Tibial artery (tissue), 4 donors: ENCODE data around the gene IL17D.

Experiments used
- DNase-seq, 2 donors: peaks; one replicate each; pipeline ENCODE4 v3.0.0-alpha.2; 2019
- H3K27ac ChIP-seq, 2 donors: fragments of 200-600 bp; sonication (generic) in 1 of 2; 1 replicate in 1 of 2; 2 replicates in 1 of 2; pipeline ENCODE4 v1.5.1; 2018 to 2019; ENCODE audit warnings: mild to moderate bottlenecking in 1 of 2
- H3K27me3 ChIP-seq, 2 donors: fragments of 200-600 bp; sonication (generic) in 1 of 2; one replicate each; pipeline versions ENCODE4 v1.5.1 to v1.6.0; 2016 to 2019
- H3K36me3 ChIP-seq, 3 donors: fragments of 200-600 bp; sonication (generic) in 2 of 3; one replicate each; pipeline ENCODE4 v1.5.1; 2016 to 2019; ENCODE audit warnings: mild to moderate bottlenecking in 2 of 3
- H3K4me1 ChIP-seq, 4 donors: fragments of 200-600 bp; sonication (generic) in 2 of 4; 1 replicate in 3 of 4; 2 replicates in 1 of 4; pipeline ENCODE4 v1.5.1; 2016 to 2019
- H3K4me3 ChIP-seq, 2 donors: fragments of 200-600 bp; sonication (generic) in 1 of 2; 1 replicate in 1 of 2; 2 replicates in 1 of 2; pipeline ENCODE4 v1.5.1; 2018 to 2019; ENCODE audit warnings: mild to moderate bottlenecking in 2 of 2
- H3K9me3 ChIP-seq, 3 donors: fragments of 200-600 bp; sonication (generic) in 1 of 3; one replicate each; pipeline ENCODE4 v1.5.1; 2016 to 2019
- CTCF ChIP-seq, 2 experiments: fragments of 200-600 bp in 1 of 2; fragments of 450-650 bp in 1 of 2; IDR thresholded peaks; one replicate each; pipeline ENCODE4 v1.5.1; 2017 to 2019; ENCODE audit warnings: antibody characterized with exemption in 2 of 2, mild to moderate bottlenecking in 1 of 2, moderate library complexity in 1 of 2
- intact Hi-C: fragments of 100-400 bp; cut with DNase I; formaldehyde crosslinking; loops from one replicate; pipeline ENCODE4 v1.15.0; 2023; ENCODE audit warnings: low total_unique reads

IL17D gene

GRCh38 chr13:20749377-20749776, 45.9 kb downstream of the IL17D start:
- TF ChIP-seq CTCF (IDR thresholded peaks at IDR 0.05): no peak
- DNase-seq: no peak
- intact Hi-C loops: no loop called here
- Histone ChIP-seq H3K9me3 (peaks cover 12 to 26% (median 12%) of the 10 kb centered on the region in 3 donors), H3K27ac (no peak overlapping the region), H3K27me3 (no peaks in the 10 kb centered on the region), H3K4me1 (no peaks in the 10 kb centered on the region), H3K4me3 (no peak overlapping the region), H3K36me3 (peaks cover 0 to 16% (median 9%) of the 10 kb centered on the region in 3 donors)

GRCh38 chr13:20754009-20754408, 50.5 kb downstream of the IL17D start:
- Histone ChIP-seq H3K4me1 (no peaks in the 10 kb centered on the region), H3K9me3 (peaks cover 12 to 31% (median 12%) of the 10 kb centered on the region in 3 donors), H3K27ac (no peak overlapping the region), H3K4me3 (no peak overlapping the region), H3K36me3 (peaks cover 15 to 33% (median 27%) of the 10 kb centered on the region in 3 donors), H3K27me3 (no peaks in the 10 kb centered on the region)
- intact Hi-C loops: no loop called here
- no peak for TF ChIP-seq CTCF (IDR thresholded peaks at IDR 0.05)
- DNase-seq: no peak

GRCh38 chr13:20760872-20761271, 57.4 kb downstream of the IL17D start:
- DNase-seq: no peak
- TF ChIP-seq CTCF (IDR thresholded peaks at IDR 0.05): no peak
- intact Hi-C loops: no loop called here
- H3K27me3 ChIP-seq: no peaks in the 10 kb centered on the region
- H3K4me3 ChIP-seq: no peak overlapping the region
- peaks cover 7 to 16% (median 11%) of the 10 kb centered on the region in 3 donors for H3K36me3 ChIP-seq
- H3K9me3 ChIP-seq: peaks cover 0 to 9% (median 5%) of the 10 kb centered on the region in 3 donors
- H3K27ac ChIP-seq: no peak overlapping the region
- H3K4me1 ChIP-seq: no peaks in the 10 kb centered on the region

GRCh38 chr13:20767309-20767943, 63.9 kb downstream of the IL17D start:
- intact Hi-C loops: no loop called here

GRCh38 chr13:20769091-20769490, 65.6 kb downstream of the IL17D start:
- TF ChIP-seq CTCF (IDR thresholded peaks at IDR 0.05): no peak
- H3K9me3 ChIP-seq: peaks cover 0 to 15% (median 5%) of the 10 kb centered on the region in 3 donors
- no peak overlapping the region for H3K4me3 ChIP-seq
- DNase-seq: no peak
- intact Hi-C loops: no loop called here
- H3K27me3 ChIP-seq: no peaks in the 10 kb centered on the region
- H3K36me3 ChIP-seq: peaks cover 4 to 8% (median 6%) of the 10 kb centered on the region in 3 donors
- peaks cover 0 to 11% (median 9%) of the 10 kb centered on the region in 4 donors for H3K4me1 ChIP-seq
- no peak overlapping the region for H3K27ac ChIP-seq

More at GRCh38 chr13:20767309-20767943, 63.9 kb downstream of the IL17D start:
- peaks cover 4 to 8% (median 6%) of the 10 kb centered on the region in 3 donors for H3K36me3 ChIP-seq
- H3K9me3 ChIP-seq: peaks cover 0 to 15% (median 5%) of the 10 kb centered on the region in 3 donors
- no peak overlapping the region for H3K27ac ChIP-seq
- no peak for TF ChIP-seq CTCF (IDR thresholded peaks at IDR 0.05)
- H3K27me3 ChIP-seq: no peaks in the 10 kb centered on the region
- no peak overlapping the region for H3K4me3 ChIP-seq
- H3K4me1 ChIP-seq: peaks cover 0 to 5% (median 2%) of the 10 kb centered on the region in 4 donors
- no peak for DNase-seq
